Measurements from ENCODE around the gene NOC4L. TPM values are rescaled to one million over a fixed set of nuclear protein-coding genes. Genes with fewer than 3 reads are reported as not detected.

The NOC4L gene
- total RNA-seq, 1 experiment from 2014 or later, result 36.5 TPM

GRCh38 chr12:132190834-132191500 lies 46.7 kb downstream of the NOC4L start:
- H3K9me3 Mint-ChIP-seq, result peaks cover 14 to 20% of the 10 kb centered on the region in 2 experiments
- no peak overlapping the region for H2AFZ ChIP-seq (ENCODE audit: low read length)
- no peaks in the 10 kb centered on the region for H3K4me1 ChIP-seq (ENCODE audit: insufficient read depth, low read length)
- H2AK5ac ChIP-seq (ENCODE audit: insufficient read length, low read length), result no peak overlapping the region
- peak overlapping the region in 1 of 2 experiments; percentile 56; a peak in 2 of 5 replicates for H3K4me3 Mint-ChIP-seq
- no peak overlapping the region for H3K4me2 ChIP-seq (ENCODE audit: insufficient read depth, insufficient read length, low read length)
- no peak overlapping the region for H4K91ac ChIP-seq (ENCODE audit: insufficient read length, low read depth, low read length)
- WGBS (ENCODE audit: extremely low coverage, insufficient read length, low lambda C conversion rate), result no CpG with 5 or more reads among the region's 30 CpGs
- H4K8ac ChIP-seq (replicated peaks; ENCODE audit: insufficient read length, low read depth, low read length), result no peak overlapping the region
- H3K56ac ChIP-seq (ENCODE audit: insufficient read length, low read depth, low read length), result no peak overlapping the region
- H3K14ac ChIP-seq (ENCODE audit: insufficient read depth, low read length), result no peak overlapping the region
- H3K27me3 ChIP-seq (ENCODE audit: insufficient read depth, low read length), result peaks cover 6% of the 10 kb centered on the region; the same call in 1 of the 2 replicates
- no peak overlapping the region for H2BK12ac ChIP-seq (ENCODE audit: insufficient read length, low read depth, low read length)
- H3K18ac ChIP-seq (ENCODE audit: insufficient read length, low read depth, low read length), result no peak overlapping the region
- peaks cover 96% of the 10 kb centered on the region for H3K27me3 Mint-ChIP-seq (ENCODE audit: low read depth)
- H2BK5ac ChIP-seq (ENCODE audit: insufficient read length, low read length), result no peak overlapping the region
- H3K9me3 ChIP-seq (ENCODE audit: control insufficient read depth, low read depth, low read length), result peaks cover 8% of the 10 kb centered on the region
- no peak overlapping the region for H2BK20ac ChIP-seq (ENCODE audit: low read depth, low read length, poor library complexity, severe bottlenecking)
- H3K4me1 Mint-ChIP-seq, result peaks cover 5 to 7% of the 10 kb centered on the region in 2 experiments
- no peaks in the 10 kb centered on the region for H4K20me1 ChIP-seq (ENCODE audit: control insufficient read depth, insufficient read depth, insufficient read length)
- H2BK120ac ChIP-seq (ENCODE audit: low read depth, low read length, poor library complexity, severe bottlenecking), result no peak overlapping the region
- no peak overlapping the region for H3K23ac ChIP-seq (ENCODE audit: insufficient read length, low read depth, low read length)
- H2BK15ac ChIP-seq (ENCODE audit: low read depth, low read length), result no peak overlapping the region
- H3K79me1 ChIP-seq (ENCODE audit: insufficient read depth, low read depth, low read length, poor library complexity, severe bottlenecking), result no peaks in the 10 kb centered on the region
- H3K23me2 ChIP-seq (ENCODE audit: insufficient read length, low read depth, low read length, poor library complexity, severe bottlenecking), result peaks cover 11% of the 10 kb centered on the region
- no peak overlapping the region for H3K27ac Mint-ChIP-seq
- H3K36me3 Mint-ChIP-seq (ENCODE audit: insufficient read depth in 1 of 3, low read depth in 3 of 3), result peaks cover 4 to 12% (median 9%) of the 10 kb centered on the region in 3 experiments; a peak in 5 of 7 replicates
- no peak overlapping the region for H3T11ph ChIP-seq (ENCODE audit: low read length)
- TF ChIP-seq CTCF (conservative IDR thresholded peaks at IDR 0.05), result no peak
- H4K5ac ChIP-seq (ENCODE audit: insufficient read length, low read depth, low read length), result no peak overlapping the region
- H3K79me2 ChIP-seq (ENCODE audit: insufficient read depth, low read length), result no peaks in the 10 kb centered on the region
- DNase-seq, result no peak
- no peak overlapping the region for H3K27ac ChIP-seq (ENCODE audit: insufficient read length, low read depth, low read length)
- H3K4ac ChIP-seq (ENCODE audit: low read depth, low read length), result no peak overlapping the region
- H3K9ac ChIP-seq (ENCODE audit: extremely low read depth, insufficient read length, low read length), result no peak overlapping the region
